Stomach (tissue), 4 donors: ENCODE results near the gene ZFHX3.

Experiments
- POLR2A ChIP-seq, 4 donors: fragments of 450-650 bp; IDR thresholded peaks; one replicate each; pipeline ENCODE4 v1.6.1; 2016; ENCODE audit warnings: antibody characterized with exemption in 4 of 4, control low read depth in 2 of 4, mild to moderate bottlenecking in 1 of 4, moderate library complexity in 1 of 4
- POLR2AphosphoS5 ChIP-seq, 3 donors: sonication (generic); formaldehyde crosslinking; IDR thresholded peaks; one replicate each; pipeline ENCODE4 v1.6.1; 2016; ENCODE audit warnings: antibody characterized with exemption in 3 of 3
- TF ChIP-seq, protein P1 (sequence below), 7 experiments: fragments of 450-650 bp in 4 of 7; fragments of 200-600 bp in 3 of 7; sonication (generic) in 3 of 7; IDR thresholded peaks; one replicate each; pipeline ENCODE4 v1.5.1; 2016 to 2019; ENCODE audit warnings: antibody characterized with exemption in 7 of 7, control low read depth in 2 of 7, mild to moderate bottlenecking in 1 of 7

DNA sequence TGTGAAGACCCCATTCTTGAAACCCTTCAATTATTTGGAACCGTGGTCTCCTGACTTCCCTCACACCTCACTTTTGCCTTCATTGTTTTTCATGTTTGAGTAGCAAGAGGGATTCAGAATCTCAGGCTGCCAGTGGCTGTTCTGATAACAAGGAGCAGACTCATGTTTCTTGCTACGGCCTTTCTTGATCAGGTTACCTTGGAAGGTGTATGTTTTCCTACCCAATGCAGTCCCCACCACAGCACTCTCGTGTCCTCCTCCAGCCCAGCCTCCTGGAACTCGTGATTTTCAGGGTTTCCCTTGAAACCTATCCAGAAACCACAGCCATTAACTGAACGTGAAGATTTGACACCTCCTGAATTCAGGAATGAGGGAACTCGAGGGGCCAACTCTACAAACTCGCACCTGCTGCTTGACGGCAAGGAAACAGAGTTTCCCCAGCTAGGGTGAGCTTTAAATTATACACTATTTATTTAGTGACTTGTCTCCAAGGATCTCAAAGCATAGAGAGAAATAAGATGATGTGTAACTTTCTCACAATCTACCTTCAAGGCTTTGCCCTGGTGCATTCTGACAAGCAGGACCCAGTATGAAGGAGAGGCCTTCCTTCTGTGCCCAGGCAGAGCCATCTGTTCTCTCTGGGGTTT, 1.6 kb downstream of the ZFHX3 start:
- TF ChIP-seq POLR2A (IDR thresholded peaks at IDR 0.05) (no peak), POLR2AphosphoS5 (IDR thresholded peaks at IDR 0.05) (no peak)
- TF ChIP-seq, protein P1, sequence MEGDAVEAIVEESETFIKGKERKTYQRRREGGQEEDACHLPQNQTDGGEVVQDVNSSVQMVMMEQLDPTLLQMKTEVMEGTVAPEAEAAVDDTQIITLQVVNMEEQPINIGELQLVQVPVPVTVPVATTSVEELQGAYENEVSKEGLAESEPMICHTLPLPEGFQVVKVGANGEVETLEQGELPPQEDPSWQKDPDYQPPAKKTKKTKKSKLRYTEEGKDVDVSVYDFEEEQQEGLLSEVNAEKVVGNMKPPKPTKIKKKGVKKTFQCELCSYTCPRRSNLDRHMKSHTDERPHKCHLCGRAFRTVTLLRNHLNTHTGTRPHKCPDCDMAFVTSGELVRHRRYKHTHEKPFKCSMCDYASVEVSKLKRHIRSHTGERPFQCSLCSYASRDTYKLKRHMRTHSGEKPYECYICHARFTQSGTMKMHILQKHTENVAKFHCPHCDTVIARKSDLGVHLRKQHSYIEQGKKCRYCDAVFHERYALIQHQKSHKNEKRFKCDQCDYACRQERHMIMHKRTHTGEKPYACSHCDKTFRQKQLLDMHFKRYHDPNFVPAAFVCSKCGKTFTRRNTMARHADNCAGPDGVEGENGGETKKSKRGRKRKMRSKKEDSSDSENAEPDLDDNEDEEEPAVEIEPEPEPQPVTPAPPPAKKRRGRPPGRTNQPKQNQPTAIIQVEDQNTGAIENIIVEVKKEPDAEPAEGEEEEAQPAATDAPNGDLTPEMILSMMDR (IDR thresholded peaks at IDR 0.05), result no peak
